ENCODE results near the gene GRIK4.

Gene GRIK4

GRCh38 chr11:120807414-120808150 lies 296.0 kb downstream of the GRIK4 start:
- DNase-seq (ENCODE audit: extremely low read depth, low read depth): peak; percentile 38
- TF ChIP-seq, protein P1, sequence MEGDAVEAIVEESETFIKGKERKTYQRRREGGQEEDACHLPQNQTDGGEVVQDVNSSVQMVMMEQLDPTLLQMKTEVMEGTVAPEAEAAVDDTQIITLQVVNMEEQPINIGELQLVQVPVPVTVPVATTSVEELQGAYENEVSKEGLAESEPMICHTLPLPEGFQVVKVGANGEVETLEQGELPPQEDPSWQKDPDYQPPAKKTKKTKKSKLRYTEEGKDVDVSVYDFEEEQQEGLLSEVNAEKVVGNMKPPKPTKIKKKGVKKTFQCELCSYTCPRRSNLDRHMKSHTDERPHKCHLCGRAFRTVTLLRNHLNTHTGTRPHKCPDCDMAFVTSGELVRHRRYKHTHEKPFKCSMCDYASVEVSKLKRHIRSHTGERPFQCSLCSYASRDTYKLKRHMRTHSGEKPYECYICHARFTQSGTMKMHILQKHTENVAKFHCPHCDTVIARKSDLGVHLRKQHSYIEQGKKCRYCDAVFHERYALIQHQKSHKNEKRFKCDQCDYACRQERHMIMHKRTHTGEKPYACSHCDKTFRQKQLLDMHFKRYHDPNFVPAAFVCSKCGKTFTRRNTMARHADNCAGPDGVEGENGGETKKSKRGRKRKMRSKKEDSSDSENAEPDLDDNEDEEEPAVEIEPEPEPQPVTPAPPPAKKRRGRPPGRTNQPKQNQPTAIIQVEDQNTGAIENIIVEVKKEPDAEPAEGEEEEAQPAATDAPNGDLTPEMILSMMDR (IDR thresholded peaks at IDR 0.05; ENCODE audit: low read depth, low read length): no peak

DNA sequence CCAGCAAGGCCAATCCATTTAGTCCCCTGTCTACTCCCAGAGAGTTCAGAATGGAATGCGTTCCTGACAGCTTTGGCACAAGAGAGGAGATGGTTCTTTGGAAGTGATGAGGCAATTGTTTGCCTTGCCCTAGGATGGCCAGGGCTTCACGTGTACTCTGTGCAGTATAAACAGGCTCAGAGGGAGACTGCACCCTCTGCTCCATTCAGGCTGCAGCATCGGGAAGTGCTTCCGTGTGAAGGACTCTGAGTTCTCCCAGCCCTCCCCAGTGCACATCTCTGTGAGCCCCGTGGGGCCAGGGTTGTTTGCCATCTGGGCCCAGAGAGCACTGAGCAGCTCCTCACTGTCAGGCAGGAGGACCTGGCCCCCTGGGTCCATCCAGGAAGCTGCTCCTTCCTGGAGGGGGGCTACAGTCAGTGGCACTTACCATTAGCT lies 297.1 kb downstream of the GRIK4 start:
- no peak for DNase-seq (ENCODE audit: extremely low read depth, low read depth)
- TF ChIP-seq, protein P1 (IDR thresholded peaks at IDR 0.05; ENCODE audit: low read depth, low read length): no peak

DNA sequence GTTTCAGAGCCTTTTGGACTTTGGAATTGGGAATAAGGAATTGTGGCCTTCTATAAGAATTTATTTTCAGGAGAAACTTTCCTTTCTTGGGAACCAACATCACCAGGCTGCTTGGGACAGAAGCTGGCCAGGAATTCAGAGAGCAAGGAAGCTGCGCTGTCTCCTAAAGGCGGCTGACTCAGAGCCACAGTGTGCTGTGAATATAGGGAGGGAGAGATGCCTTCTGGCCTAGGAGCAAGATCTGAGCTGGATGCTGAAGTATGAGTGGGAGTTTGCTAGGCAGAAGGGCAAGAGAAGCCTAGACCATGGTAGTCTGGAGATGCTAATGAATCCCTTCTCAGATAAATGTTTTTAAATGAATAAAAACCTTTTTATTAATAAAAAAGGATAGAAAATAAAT lies 298.7 kb downstream of the GRIK4 start:
- no peak for DNase-seq (ENCODE audit: extremely low read depth, low read depth)
- TF ChIP-seq, protein P1 (IDR thresholded peaks at IDR 0.05; ENCODE audit: low read depth, low read length): no peak

DNA sequence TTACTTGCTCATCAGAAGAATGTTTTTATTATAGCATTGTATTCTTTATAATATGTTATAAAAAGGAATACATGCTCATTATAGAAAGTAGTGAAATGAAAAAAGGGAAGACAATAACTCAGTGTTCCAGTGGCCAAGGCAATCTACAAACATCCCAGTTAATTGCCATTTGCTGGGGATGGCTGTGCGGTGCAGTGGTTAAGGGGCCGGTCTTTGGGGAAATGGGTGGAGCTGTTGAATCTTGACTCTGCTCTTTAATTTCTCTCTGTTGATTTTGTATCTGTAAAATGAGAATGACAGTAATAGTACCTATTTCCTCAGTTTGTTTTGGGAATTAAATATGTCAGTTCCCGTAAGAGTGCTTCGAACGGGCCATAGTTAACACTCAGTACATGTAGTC lies 299.7 kb downstream of the GRIK4 start:
- no peak for DNase-seq (ENCODE audit: extremely low read depth, low read depth)
- TF ChIP-seq, protein P1 (IDR thresholded peaks at IDR 0.05; ENCODE audit: low read depth, low read length): no peak

- no peak for DNase-seq (ENCODE audit: extremely low read depth, low read depth)
- TF ChIP-seq, protein P1 (IDR thresholded peaks at IDR 0.05; ENCODE audit: low read depth, low read length): no peak
Measured at GRCh38 chr11:120811731-120812130, 300.2 kb downstream of the GRIK4 start.

DNA sequence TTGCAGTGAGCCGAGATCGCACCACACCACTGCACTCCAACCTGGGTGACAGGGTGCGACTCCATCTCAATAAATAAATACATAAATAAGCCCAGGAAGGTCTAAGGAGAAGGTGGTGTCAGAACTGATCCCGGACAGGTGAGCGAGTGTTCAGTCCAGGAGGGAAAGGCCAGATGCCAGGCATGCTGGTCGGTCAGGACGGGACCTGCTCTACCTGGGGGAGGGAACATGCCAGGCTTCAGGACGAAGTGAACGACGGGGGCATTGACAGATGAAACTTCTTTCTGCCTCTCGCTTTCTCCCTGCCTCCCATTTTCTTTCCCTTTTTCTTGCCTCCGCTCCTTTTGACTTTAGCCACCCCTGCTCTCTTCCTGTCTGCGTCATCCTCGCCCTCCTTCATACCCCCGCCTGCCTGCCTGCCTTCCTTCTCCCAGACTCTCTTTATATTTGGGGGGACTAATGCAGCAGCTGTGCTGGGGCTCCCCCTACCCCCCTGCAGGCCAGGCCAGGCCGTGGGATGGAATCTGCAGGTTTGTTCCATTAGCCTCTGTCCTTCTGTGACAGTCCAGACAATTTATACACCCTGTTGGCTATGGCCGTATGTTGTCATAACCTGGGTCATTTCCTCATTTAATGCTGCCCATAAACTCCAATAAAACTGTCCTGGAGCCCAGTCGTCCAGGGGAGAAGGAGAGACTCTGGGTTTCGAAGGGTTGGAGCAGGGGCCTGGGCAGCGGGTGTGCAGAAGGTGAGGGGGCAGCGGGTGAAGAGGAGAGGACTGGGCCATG lies 303.2 kb downstream of the GRIK4 start:
- DNase-seq (ENCODE audit: extremely low read depth, low read depth): no peak
- TF ChIP-seq, protein P1 (IDR thresholded peaks at IDR 0.05; ENCODE audit: low read depth, low read length): no peak
